SK-N-SH treated with all-trans-retinoic acid at 6 μM for 48 hours (cell line): ENCODE results near the gene PIM1.

ENCODE experiments used
- CREB5 ChIP-seq: fragments of 250-450 bp; sonication (Bioruptor Pico); IDR thresholded peaks from 2 replicates; pipeline ENCODE4 v1.5.1; 2020; ENCODE audit warnings: low read depth, mild to moderate bottlenecking, moderate library complexity
- CSDC2 ChIP-seq: fragments of 250-450 bp; sonication (Bioruptor Pico); IDR thresholded peaks from 2 replicates; pipeline ENCODE4 v1.5.0; 2020; ENCODE audit warnings: mild to moderate bottlenecking, moderate library complexity
- ISL1 ChIP-seq: fragments of 250-450 bp; sonication (Bioruptor Pico); IDR thresholded peaks from 2 replicates; pipeline ENCODE4 v2.1.2; 2022; ENCODE audit warnings: mild to moderate bottlenecking, moderate library complexity
- PATZ1 ChIP-seq: fragments of 250-450 bp; sonication (Bioruptor Pico); IDR thresholded peaks from 2 replicates; pipeline ENCODE4 v1.8.0; 2020; ENCODE audit warnings: mild to moderate bottlenecking, moderate library complexity, borderline replicate concordance
- TOX ChIP-seq: fragments of 250-450 bp; sonication (Bioruptor Pico); IDR thresholded peaks from 2 replicates; pipeline ENCODE4 v1.8.0; 2021; ENCODE audit warnings: mild to moderate bottlenecking, moderate library complexity, borderline replicate concordance
- ZFP3 ChIP-seq: fragments of 250-450 bp; sonication (Bioruptor Pico); IDR thresholded peaks from 2 replicates; pipeline ENCODE4 v1.5.0; 2020; ENCODE audit warnings: mild to moderate bottlenecking, moderate library complexity
- ZNF70 ChIP-seq: fragments of 450-650 bp; formaldehyde crosslinking; IDR thresholded peaks from 2 replicates; pipeline ENCODE4 v1.5.0; 2020; ENCODE audit warnings: mild to moderate bottlenecking, moderate library complexity
- ZNF8 ChIP-seq: fragments of 450-650 bp; formaldehyde crosslinking; IDR thresholded peaks from 2 replicates; pipeline ENCODE4 v1.5.0; 2020; ENCODE audit warnings: mild to moderate bottlenecking, moderate library complexity
- TF ChIP-seq, protein P1 (sequence below): fragments of 250-450 bp; sonication (Bioruptor Pico); IDR thresholded peaks from 2 replicates; pipeline ENCODE4 v1.5.0; 2020; ENCODE audit warnings: mild to moderate bottlenecking, moderate library complexity

DNA sequence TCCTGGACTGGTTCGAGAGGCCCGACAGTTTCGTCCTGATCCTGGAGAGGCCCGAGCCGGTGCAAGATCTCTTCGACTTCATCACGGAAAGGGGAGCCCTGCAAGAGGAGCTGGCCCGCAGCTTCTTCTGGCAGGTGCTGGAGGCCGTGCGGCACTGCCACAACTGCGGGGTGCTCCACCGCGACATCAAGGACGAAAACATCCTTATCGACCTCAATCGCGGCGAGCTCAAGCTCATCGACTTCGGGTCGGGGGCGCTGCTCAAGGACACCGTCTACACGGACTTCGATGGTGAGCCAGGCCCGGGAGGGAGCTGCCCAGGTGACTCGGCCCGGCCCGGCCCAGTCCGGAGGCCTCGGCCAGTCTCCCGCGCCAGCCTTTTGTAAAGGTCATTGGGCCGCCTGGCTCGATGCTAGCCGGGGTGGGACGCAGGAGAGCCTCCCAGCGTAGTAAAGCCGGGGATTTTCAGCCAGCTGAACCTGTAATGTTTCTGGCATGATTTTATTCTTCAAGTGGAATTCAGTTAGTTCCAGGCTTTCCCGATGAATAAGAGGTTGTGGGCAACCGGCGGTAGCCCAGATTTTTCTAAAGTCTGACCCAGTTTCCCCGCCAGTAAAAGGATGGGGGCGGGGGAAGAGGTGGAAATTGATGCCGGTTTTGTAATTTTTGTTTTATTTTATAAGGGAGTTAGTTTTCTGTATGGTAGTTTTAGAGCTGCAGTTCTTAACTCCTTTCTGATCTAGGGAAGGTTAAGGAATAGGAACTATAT lies 1.4 kb downstream of the PIM1 start:
- TF ChIP-seq ZNF70 (CRISPR knock-in tag), result no peak
- no peak for TF ChIP-seq PATZ1 (CRISPR knock-in tag)
- TF ChIP-seq ZNF8, result no peak
- TF ChIP-seq ISL1 (CRISPR knock-in tag), result no peak
- TF ChIP-seq TOX (CRISPR knock-in tag), result no peak
- TF ChIP-seq, protein P1, sequence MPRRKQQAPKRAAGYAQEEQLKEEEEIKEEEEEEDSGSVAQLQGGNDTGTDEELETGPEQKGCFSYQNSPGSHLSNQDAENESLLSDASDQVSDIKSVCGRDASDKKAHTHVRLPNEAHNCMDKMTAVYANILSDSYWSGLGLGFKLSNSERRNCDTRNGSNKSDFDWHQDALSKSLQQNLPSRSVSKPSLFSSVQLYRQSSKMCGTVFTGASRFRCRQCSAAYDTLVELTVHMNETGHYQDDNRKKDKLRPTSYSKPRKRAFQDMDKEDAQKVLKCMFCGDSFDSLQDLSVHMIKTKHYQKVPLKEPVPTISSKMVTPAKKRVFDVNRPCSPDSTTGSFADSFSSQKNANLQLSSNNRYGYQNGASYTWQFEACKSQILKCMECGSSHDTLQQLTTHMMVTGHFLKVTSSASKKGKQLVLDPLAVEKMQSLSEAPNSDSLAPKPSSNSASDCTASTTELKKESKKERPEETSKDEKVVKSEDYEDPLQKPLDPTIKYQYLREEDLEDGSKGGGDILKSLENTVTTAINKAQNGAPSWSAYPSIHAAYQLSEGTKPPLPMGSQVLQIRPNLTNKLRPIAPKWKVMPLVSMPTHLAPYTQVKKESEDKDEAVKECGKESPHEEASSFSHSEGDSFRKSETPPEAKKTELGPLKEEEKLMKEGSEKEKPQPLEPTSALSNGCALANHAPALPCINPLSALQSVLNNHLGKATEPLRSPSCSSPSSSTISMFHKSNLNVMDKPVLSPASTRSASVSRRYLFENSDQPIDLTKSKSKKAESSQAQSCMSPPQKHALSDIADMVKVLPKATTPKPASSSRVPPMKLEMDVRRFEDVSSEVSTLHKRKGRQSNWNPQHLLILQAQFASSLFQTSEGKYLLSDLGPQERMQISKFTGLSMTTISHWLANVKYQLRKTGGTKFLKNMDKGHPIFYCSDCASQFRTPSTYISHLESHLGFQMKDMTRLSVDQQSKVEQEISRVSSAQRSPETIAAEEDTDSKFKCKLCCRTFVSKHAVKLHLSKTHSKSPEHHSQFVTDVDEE (CRISPR knock-in tag), result no peak
- no peak for TF ChIP-seq CSDC2 (CRISPR knock-in tag)
- no peak for TF ChIP-seq CREB5 (CRISPR knock-in tag)
- no peak for TF ChIP-seq ZFP3 (CRISPR knock-in tag)
